ENCODE measurements around the gene C1orf232.

The C1orf232 gene

DNA sequence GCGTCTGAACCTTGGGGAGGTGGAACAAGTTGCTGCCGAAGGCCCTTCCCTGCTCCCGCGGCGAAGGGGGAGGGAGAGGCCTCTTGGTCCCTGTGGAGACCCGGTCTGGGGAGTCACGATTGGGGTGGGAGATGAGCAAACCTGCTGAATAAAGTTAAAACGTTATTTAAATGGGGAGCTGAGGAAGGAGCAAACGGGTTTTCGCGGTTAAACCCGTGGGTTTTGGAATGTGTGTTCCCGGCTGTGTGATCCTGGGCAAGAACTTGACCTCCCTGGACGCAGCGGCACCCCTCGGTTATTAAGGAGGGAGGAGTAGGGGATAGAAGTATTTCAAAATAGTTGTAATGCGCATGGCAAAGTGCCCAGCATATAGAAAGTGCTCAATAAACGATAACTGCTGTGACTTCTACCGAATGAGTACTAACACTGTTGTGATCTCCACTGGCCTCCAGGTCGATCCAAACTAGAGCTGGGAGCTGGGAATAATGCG, 6.5 kb downstream of the C1orf232 start:
- peaks cover 9% of the 10 kb centered on the region for H3K4me1 ChIP-seq (ENCODE audit: control insufficient read depth, insufficient read depth, low read length)
- H3K4me3 ChIP-seq (ENCODE audit: low read length), result peak overlapping the region; percentile 60
- DNase-seq (ENCODE audit: low read depth), result no peak
- H3K36me3 ChIP-seq (ENCODE audit: control insufficient read depth, insufficient read depth, low read length, severe bottlenecking), result no peaks in the 10 kb centered on the region
- H3K27me3 ChIP-seq (replicated peaks; ENCODE audit: control insufficient read depth, insufficient read depth, low read length), result peaks cover 34% of the 10 kb centered on the region
- no peak overlapping the region for H3K9ac ChIP-seq (ENCODE audit: low read length)
- H3K9me3 ChIP-seq (ENCODE audit: control insufficient read depth, low read length), result no peaks in the 10 kb centered on the region

- Histone ChIP-seq H3K4me3 (ENCODE audit: low read length) (peak overlapping the region; percentile 60), H3K9ac (ENCODE audit: low read length) (no peak overlapping the region), H3K27me3 (replicated peaks; ENCODE audit: control insufficient read depth, insufficient read depth, low read length) (peaks cover 39% of the 10 kb centered on the region), H3K4me1 (ENCODE audit: control insufficient read depth, insufficient read depth, low read length) (peaks cover 9% of the 10 kb centered on the region), H3K9me3 (ENCODE audit: control insufficient read depth, low read length) (no peaks in the 10 kb centered on the region), H3K36me3 (ENCODE audit: control insufficient read depth, insufficient read depth, low read length, severe bottlenecking) (no peaks in the 10 kb centered on the region)
- DNase-seq (ENCODE audit: low read depth), result peak; percentile 77
Measured at GRCh38 chr1:26161415-26162219, 7.1 kb downstream of the C1orf232 start.

- Histone ChIP-seq H3K9ac (ENCODE audit: low read length) (no peak overlapping the region), H3K36me3 (ENCODE audit: control insufficient read depth, insufficient read depth, low read length, severe bottlenecking) (no peaks in the 10 kb centered on the region), H3K4me1 (ENCODE audit: control insufficient read depth, insufficient read depth, low read length) (peaks cover 9% of the 10 kb centered on the region), H3K9me3 (ENCODE audit: control insufficient read depth, low read length) (no peaks in the 10 kb centered on the region), H3K4me3 (ENCODE audit: low read length) (peak overlapping the region; percentile 60), H3K27me3 (replicated peaks; ENCODE audit: control insufficient read depth, insufficient read depth, low read length) (peaks cover 48% of the 10 kb centered on the region)
- DNase-seq (ENCODE audit: low read depth), result no peak
Measured at GRCh38 chr1:26160527-26161414, 8.0 kb downstream of the C1orf232 start.

DNA sequence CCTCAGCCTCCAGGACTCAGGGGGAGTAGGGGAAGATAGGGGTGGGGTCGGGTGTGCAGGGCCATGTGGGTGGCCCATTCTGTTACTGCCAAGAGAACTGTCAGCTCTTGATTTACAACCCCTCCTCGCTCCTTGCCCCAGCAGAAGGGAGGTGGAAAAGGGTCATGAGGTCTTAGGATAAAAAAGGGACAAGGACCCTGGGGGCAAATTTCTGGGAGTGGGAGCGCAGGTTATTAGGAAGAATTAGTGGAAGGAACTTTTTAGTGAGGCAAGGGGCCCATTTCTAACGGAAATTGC, 9.1 kb downstream of the C1orf232 start:
- Histone ChIP-seq H3K4me3 (ENCODE audit: low read length) (no peak overlapping the region), H3K9me3 (ENCODE audit: control insufficient read depth, low read length) (no peaks in the 10 kb centered on the region), H3K9ac (ENCODE audit: low read length) (no peak overlapping the region), H3K4me1 (ENCODE audit: control insufficient read depth, insufficient read depth, low read length) (peaks cover 9% of the 10 kb centered on the region), H3K36me3 (ENCODE audit: control insufficient read depth, insufficient read depth, low read length, severe bottlenecking) (no peaks in the 10 kb centered on the region), H3K27me3 (replicated peaks; ENCODE audit: control insufficient read depth, insufficient read depth, low read length) (peaks cover 58% of the 10 kb centered on the region)
- DNase-seq (ENCODE audit: low read depth), result no peak

DNA sequence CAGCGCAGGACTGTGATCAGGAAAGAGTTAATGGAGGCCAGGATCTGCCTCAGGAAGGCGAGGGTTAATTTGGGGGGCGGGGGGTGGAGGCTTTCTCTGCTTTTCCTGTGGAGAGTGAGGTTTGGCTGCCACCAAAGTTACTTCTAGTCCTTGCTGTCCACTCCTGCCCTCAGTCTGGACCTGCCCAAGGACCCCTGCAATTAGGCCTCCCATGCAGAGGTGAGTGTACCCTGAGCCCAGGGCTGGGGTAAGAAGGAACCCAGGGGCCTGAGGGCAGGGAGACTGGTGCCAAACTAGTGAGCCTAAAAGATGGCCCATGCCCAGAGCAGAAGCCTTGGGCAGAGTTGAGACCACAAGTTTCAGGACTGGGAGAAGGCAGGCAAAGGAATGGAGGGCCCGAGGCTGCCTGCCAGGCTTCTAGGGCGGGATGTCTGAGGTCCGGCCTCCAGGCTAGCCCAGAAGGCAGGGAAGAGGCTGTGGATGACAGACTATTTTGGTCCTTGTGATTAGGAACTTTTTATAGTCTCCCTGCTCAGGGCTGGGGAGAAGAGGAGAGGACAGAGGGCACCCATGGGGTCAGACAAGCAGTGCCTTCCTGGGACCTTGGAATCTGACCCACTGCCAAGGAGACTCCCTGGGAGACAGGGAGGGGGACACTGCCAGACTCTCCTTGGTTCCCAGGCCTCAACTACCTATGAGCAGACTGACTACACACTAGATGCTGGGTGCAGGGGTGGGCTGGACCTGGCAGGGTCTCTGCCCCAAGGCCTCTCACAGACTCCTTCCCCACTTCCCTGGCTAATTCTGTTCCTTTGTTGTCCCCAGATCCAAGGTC, 9.6 kb downstream of the C1orf232 start, which contains the start of gene FAM110D:
Gene FAM110D, plus strand, starts transcription at position 172 of the 835 bp plus-strand sequence. CDS start 2,213 bp downstream, outside the sequence.
- H3K36me3 ChIP-seq (ENCODE audit: control insufficient read depth, insufficient read depth, low read length, severe bottlenecking), result no peaks in the 10 kb centered on the region
- H3K4me3 ChIP-seq (ENCODE audit: low read length), result no peak within 1 kb of the TSS
- no peak for DNase-seq (ENCODE audit: low read depth)

GRCh38 chr1:26158271-26158907, 10.4 kb downstream of the C1orf232 start:
- Histone ChIP-seq H3K9ac (ENCODE audit: low read length) (no peak overlapping the region), H3K9me3 (ENCODE audit: control insufficient read depth, low read length) (no peaks in the 10 kb centered on the region), H3K27me3 (replicated peaks; ENCODE audit: control insufficient read depth, insufficient read depth, low read length) (peaks cover 64% of the 10 kb centered on the region), H3K36me3 (ENCODE audit: control insufficient read depth, insufficient read depth, low read length, severe bottlenecking) (no peaks in the 10 kb centered on the region), H3K4me1 (ENCODE audit: control insufficient read depth, insufficient read depth, low read length) (peaks cover 9% of the 10 kb centered on the region), H3K4me3 (ENCODE audit: low read length) (no peak overlapping the region)
- DNase-seq (ENCODE audit: low read depth), result no peak

More for the DNA sequence above, 9.6 kb downstream of the C1orf232 start, which contains the start of gene FAM110D:
- Histone ChIP-seq H3K9me3 (ENCODE audit: control insufficient read depth, low read length) (no peaks in the 10 kb centered on the region), H3K27me3 (replicated peaks; ENCODE audit: control insufficient read depth, insufficient read depth, low read length) (peaks cover 62% of the 10 kb centered on the region), H3K4me1 (ENCODE audit: control insufficient read depth, insufficient read depth, low read length) (peaks cover 9% of the 10 kb centered on the region), H3K9ac (ENCODE audit: low read length) (no peak within 1 kb of the TSS)

GRCh38 chr1:26156285-26157038, 12.3 kb downstream of the C1orf232 start:
- no peaks in the 10 kb centered on the region for H3K36me3 ChIP-seq (ENCODE audit: control insufficient read depth, insufficient read depth, low read length, severe bottlenecking)
- no peak overlapping the region for H3K9ac ChIP-seq (ENCODE audit: low read length)
- no peak overlapping the region for H3K4me3 ChIP-seq (ENCODE audit: low read length)
- DNase-seq (ENCODE audit: low read depth), result no peak
- peaks cover 64% of the 10 kb centered on the region for H3K27me3 ChIP-seq (replicated peaks; ENCODE audit: control insufficient read depth, insufficient read depth, low read length)
- H3K4me1 ChIP-seq (ENCODE audit: control insufficient read depth, insufficient read depth, low read length), result peaks cover 4% of the 10 kb centered on the region
- H3K9me3 ChIP-seq (ENCODE audit: control insufficient read depth, low read length), result no peaks in the 10 kb centered on the region

- H3K4me3 ChIP-seq (ENCODE audit: low read length), result no peak overlapping the region
- no peak for DNase-seq (ENCODE audit: low read depth)
- H3K36me3 ChIP-seq (ENCODE audit: control insufficient read depth, insufficient read depth, low read length, severe bottlenecking), result no peaks in the 10 kb centered on the region
- H3K9ac ChIP-seq (ENCODE audit: low read length), result no peak overlapping the region
- H3K9me3 ChIP-seq (ENCODE audit: control insufficient read depth, low read length), result no peaks in the 10 kb centered on the region
- H3K4me1 ChIP-seq (ENCODE audit: control insufficient read depth, insufficient read depth, low read length), result no peaks in the 10 kb centered on the region
- peaks cover 62% of the 10 kb centered on the region for H3K27me3 ChIP-seq (replicated peaks; ENCODE audit: control insufficient read depth, insufficient read depth, low read length)
Measured at GRCh38 chr1:26155370-26156284, 13.1 kb downstream of the C1orf232 start.

DNA sequence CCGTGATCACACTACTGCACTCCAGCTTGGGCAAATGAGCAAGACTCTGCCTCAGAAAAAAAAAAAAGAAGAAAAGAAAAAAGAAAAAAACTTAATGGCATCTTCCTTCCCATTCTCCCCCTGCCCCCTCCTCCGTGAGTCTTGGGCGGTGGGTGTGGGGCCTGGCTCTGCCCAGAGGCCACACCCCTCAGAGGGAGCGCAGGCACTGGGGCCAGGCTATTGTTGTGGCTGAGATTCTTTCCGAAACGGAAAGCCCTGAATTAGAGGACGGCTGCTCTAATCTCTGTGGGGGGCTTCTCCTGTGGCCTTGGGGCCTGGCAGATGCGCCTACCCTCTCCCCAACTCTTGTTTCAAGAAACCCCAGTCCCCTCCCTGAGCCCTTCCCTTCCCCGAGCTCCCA, 14.0 kb downstream of the C1orf232 start:
- H3K4me3 ChIP-seq (ENCODE audit: low read length), result no peak overlapping the region
- H3K4me1 ChIP-seq (ENCODE audit: control insufficient read depth, insufficient read depth, low read length), result no peaks in the 10 kb centered on the region
- no peaks in the 10 kb centered on the region for H3K9me3 ChIP-seq (ENCODE audit: control insufficient read depth, low read length)
- no peaks in the 10 kb centered on the region for H3K36me3 ChIP-seq (ENCODE audit: control insufficient read depth, insufficient read depth, low read length, severe bottlenecking)
- no peak overlapping the region for H3K9ac ChIP-seq (ENCODE audit: low read length)
- DNase-seq (ENCODE audit: low read depth), result no peak
- H3K27me3 ChIP-seq (replicated peaks; ENCODE audit: control insufficient read depth, insufficient read depth, low read length), result peaks cover 71% of the 10 kb centered on the region
